ENCODE measurements around the gene ESRRA. TPM values are rescaled to one million over a fixed set of nuclear protein-coding genes. Genes with fewer than 3 reads are reported as not detected.
A peak's percentile ranks its signal among the peaks of the same experiment; 100 is the strongest.

The ESRRA gene
- total RNA-seq, 1 experiment from 2014 or later = 63.4 TPM

DNA sequence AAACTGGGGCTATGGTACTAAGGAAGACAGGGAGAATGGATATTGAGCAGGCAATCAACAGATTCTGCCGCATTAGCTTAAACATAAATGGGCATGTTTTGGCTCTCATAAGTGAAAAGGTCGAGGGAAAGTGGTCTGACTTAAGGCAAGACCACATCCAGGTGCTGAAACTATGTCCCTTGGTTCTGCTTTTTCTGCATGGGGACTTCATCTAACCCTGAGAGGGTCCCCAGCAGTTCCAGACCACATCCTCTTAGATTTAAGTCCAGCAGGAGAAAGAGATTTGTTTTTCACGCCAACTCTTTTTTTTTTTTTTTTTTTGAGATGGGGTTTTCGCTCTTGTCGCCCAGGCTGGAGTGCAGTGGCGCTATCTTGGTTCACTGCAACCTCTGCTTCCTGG lies 59.1 kb downstream of the ESRRA start:
- Mint-ChIP-seq H3K9me3 (ENCODE audit: unreplicated experiment) (no peaks in the 10 kb centered on the region), H3K27ac (ENCODE audit: low read depth, unreplicated experiment) (no peak overlapping the region), H3K36me3 (ENCODE audit: insufficient read depth, unreplicated experiment) (peaks cover 55% of the 10 kb centered on the region), H3K27me3 (ENCODE audit: insufficient read depth, unreplicated experiment) (no peaks in the 10 kb centered on the region), H3K4me1 (ENCODE audit: insufficient read depth, unreplicated experiment) (peaks cover 9% of the 10 kb centered on the region), H3K4me3 (ENCODE audit: unreplicated experiment) (no peak overlapping the region)
- TF ChIP-seq, protein P1, sequence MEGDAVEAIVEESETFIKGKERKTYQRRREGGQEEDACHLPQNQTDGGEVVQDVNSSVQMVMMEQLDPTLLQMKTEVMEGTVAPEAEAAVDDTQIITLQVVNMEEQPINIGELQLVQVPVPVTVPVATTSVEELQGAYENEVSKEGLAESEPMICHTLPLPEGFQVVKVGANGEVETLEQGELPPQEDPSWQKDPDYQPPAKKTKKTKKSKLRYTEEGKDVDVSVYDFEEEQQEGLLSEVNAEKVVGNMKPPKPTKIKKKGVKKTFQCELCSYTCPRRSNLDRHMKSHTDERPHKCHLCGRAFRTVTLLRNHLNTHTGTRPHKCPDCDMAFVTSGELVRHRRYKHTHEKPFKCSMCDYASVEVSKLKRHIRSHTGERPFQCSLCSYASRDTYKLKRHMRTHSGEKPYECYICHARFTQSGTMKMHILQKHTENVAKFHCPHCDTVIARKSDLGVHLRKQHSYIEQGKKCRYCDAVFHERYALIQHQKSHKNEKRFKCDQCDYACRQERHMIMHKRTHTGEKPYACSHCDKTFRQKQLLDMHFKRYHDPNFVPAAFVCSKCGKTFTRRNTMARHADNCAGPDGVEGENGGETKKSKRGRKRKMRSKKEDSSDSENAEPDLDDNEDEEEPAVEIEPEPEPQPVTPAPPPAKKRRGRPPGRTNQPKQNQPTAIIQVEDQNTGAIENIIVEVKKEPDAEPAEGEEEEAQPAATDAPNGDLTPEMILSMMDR (IDR thresholded peaks at IDR 0.05; ENCODE audit: unreplicated experiment) = no peak
- intact Hi-C loops (cut with micrococcal nuclease) = no loop called here
- no peak for DNase-seq (ENCODE audit: unreplicated experiment)
- ChIA-PET CTCF (interaction anchor here (0.6 to 0.7 kb wide), 2 partner anchors 46 to 86 kb away, joined by 3 read pairs; no protein-coding TSS in a partner anchor), POLR2A (interaction anchor here (0.6 kb wide), 1 partner anchor 11 kb away, joined by 3 read pairs; no protein-coding TSS in a partner anchor)
- BruUV-seq (replicated peaks) = no TSS peak

DNA sequence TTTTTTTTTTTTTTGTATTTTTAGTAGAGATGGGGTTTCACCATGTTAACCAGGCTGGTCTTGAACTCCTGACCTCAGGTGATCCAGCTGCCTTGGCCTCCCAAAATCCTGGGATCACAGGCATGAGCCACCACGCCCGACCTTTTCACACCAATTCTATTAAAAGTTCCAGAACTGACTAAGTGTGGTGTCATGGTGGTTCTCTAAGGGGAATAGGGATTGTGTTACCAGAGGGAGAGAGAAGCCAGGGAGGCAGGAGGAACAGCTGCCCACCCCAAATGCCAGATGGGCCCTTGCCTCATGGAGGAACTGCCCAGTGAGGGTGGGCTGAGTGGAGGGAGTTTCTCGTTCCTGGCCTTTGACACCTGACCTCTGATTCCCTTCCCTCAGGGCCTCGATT lies 59.6 kb downstream of the ESRRA start:
- Mint-ChIP-seq H3K4me3 (ENCODE audit: unreplicated experiment) (no peak overlapping the region), H3K27me3 (ENCODE audit: insufficient read depth, unreplicated experiment) (no peaks in the 10 kb centered on the region), H3K4me1 (ENCODE audit: insufficient read depth, unreplicated experiment) (peaks cover 4% of the 10 kb centered on the region), H3K27ac (ENCODE audit: low read depth, unreplicated experiment) (no peak overlapping the region), H3K36me3 (ENCODE audit: insufficient read depth, unreplicated experiment) (peaks cover 60% of the 10 kb centered on the region), H3K9me3 (ENCODE audit: unreplicated experiment) (no peaks in the 10 kb centered on the region)
- ChIA-PET CTCF (interaction anchor here (0.6 to 0.7 kb wide), 2 partner anchors 46 to 86 kb away, joined by 3 read pairs; no protein-coding TSS in a partner anchor), POLR2A (interaction anchor here (0.6 kb wide), 1 partner anchor 12 kb away, joined by 3 read pairs; no protein-coding TSS in a partner anchor)
- BruUV-seq (replicated peaks) = no TSS peak
- intact Hi-C loops (cut with micrococcal nuclease) = no loop called here
- TF ChIP-seq, protein P1 (IDR thresholded peaks at IDR 0.05; ENCODE audit: unreplicated experiment) = no peak
- no peak for DNase-seq (ENCODE audit: unreplicated experiment)

Small RNA genes within 50 kb of the gene (microRNA-seq; reads per million reads assigned to microRNA genes)
- gene MIR7155 = 1.7 reads per million, percentile 11 among the genes with 10 or more reads in this experiment

Other genes starting within 250 kb of the ESRRA start
- gene MACROD1, start 139.4 kb upstream of the ESRRA start, total RNA-seq (2022) = 15.1 and 15.7 TPM in 2 replicates
- gene STIP1, start 119.4 kb upstream of the ESRRA start, total RNA-seq (2022) = 161 and 171 TPM in 2 replicates
- 0.44 and 1.0 TPM in 2 replicates for gene FERMT3, start 98.8 kb upstream of the ESRRA start, total RNA-seq (2022)
- 27.0 and 31.3 TPM in 2 replicates for gene TRPT1, start 79.3 kb upstream of the ESRRA start, total RNA-seq (2022)
- gene NUDT22, start 79.2 kb upstream of the ESRRA start, total RNA-seq (2022) = 51.0 and 73.6 TPM in 2 replicates
- gene DNAJC4, start 75.0 kb upstream of the ESRRA start, total RNA-seq (2022) = 19.5 and 27.0 TPM in 2 replicates
- 46.0 and 60.3 TPM in 2 replicates for gene VEGFB, start 70.9 kb upstream of the ESRRA start, total RNA-seq (2022)
- 84.7 and 86.0 TPM in 2 replicates for gene FKBP2, start 64.4 kb upstream of the ESRRA start, total RNA-seq (2022)
- 583 and 684 TPM in 2 replicates for gene PPP1R14B, start 58.6 kb upstream of the ESRRA start, total RNA-seq (2022)
- gene PLCB3, start 54.0 kb upstream of the ESRRA start, total RNA-seq (2022) = 34.6 and 39.0 TPM in 2 replicates
- gene BAD, start 20.9 kb upstream of the ESRRA start, total RNA-seq (2022) = 67.4 and 79.7 TPM in 2 replicates
- 36.0 and 49.5 TPM in 2 replicates for gene GPR137, start 19.7 kb upstream of the ESRRA start, total RNA-seq (2022)
- not detected in 2 replicates for gene KCNK4, start 14.2 kb upstream of the ESRRA start, total RNA-seq (2022)
- 0.68 TPM in 1 of 2 replicates, not detected in the other for gene CATSPERZ, start 5.2 kb upstream of the ESRRA start, total RNA-seq (2022)
- gene TRMT112, start 12.0 kb downstream of the ESRRA start, total RNA-seq (2022) = 284 and 354 TPM in 2 replicates
- gene PRDX5, start 12.6 kb downstream of the ESRRA start, total RNA-seq (2022) = 274 and 302 TPM in 2 replicates
- 4.2 and 6.0 TPM in 2 replicates for gene CCDC88B, start 34.7 kb downstream of the ESRRA start, total RNA-seq (2022)
- gene RPS6KA4, start 53.6 kb downstream of the ESRRA start, total RNA-seq (2022) = 42.5 and 46.5 TPM in 2 replicates